HCT116 (cell line): ENCODE measurements around the gene RAB3B. TPM values are rescaled to one million over a fixed set of nuclear protein-coding genes. Genes with fewer than 3 reads are reported as not detected.

Experiments used
- ATAC-seq: fragments of 200-7000 bp; cut with Tn5 transposase; 2 replicates; pipeline ENCODE4 v1.9.1; 2020; ENCODE audit warnings: mild to moderate bottlenecking, moderate library complexity
- BruUV-seq: library from RNA; stranded (reverse); fragments of 400-500 nt; replicated peaks from 2 replicates; lab custom pipeline; 2021; lab: Mats Ljungman, UMichigan
- CTCF ChIA-PET: fragments of 300-600 bp; sonication (Branson Sonifier 250); formaldehyde crosslinking; loops from one replicate; lab custom pipeline; 2021; ENCODE audit warnings: antibody characterized with exemption; lab: Charles Lee
- POLR2A ChIA-PET: fragments of 300-600, 350-600 bp; sonication (Branson Sonifier 250); formaldehyde crosslinking; loops from one replicate; lab custom pipeline; 2021; ENCODE audit warnings: antibody characterized with exemption; lab: Charles Lee
- RAD21 ChIA-PET, 2 experiments: fragments of 300-600 bp; sonication (Branson Sonifier 250); formaldehyde crosslinking; loops; one replicate each; lab custom pipeline; 2023; ENCODE audit warnings: low total read pairs in 2 of 2; ENCODE audit not compliant: uncharacterized antibody in 2 of 2, unreplicated experiment in 2 of 2, low non-redundant PET in 1 of 2; lab: Charles Lee
- DNase-seq: peaks from one replicate; pipeline ENCODE4 v3.0.0-alpha.2; 2010; ENCODE audit warnings: low read depth, low spot score
- H2AFZ ChIP-seq: fragments of 200-600 bp; shearing (Covaris generic), sonication (generic); 2 replicates; pipeline ENCODE4 v1.6.1; 2017; ENCODE audit warnings: low read depth, mixed run types, mixed read lengths, antibody characterized with exemption, low read length; ENCODE audit not compliant: poor library complexity, severe bottlenecking
- H3K27ac ChIP-seq: 2 replicates; pipeline ENCODE4 v1.5.1; 2012; ENCODE audit warnings: low read depth, low read length
- H3K27me3 ChIP-seq: fragments of 200-600 bp; sonication (generic); 2 replicates; pipeline ENCODE4 v1.6.1; 2016; ENCODE audit warnings: mixed run types, low read length, mixed read lengths; ENCODE audit not compliant: insufficient read depth
- H3K36me3 ChIP-seq, 2 experiments: fragments of 200-500 bp in 1 of 2; fragments of 200-600 bp in 1 of 2; sonication (Bioruptor generic) in 1 of 2; sonication (generic) in 1 of 2; 2 replicates each; pipeline versions ENCODE4 v1.5.1 to v1.6.1; 2014 to 2016; ENCODE audit warnings: low read length in 2 of 2, inconsistent platforms in 1 of 2, mixed read lengths in 1 of 2, mixed run types in 1 of 2; ENCODE audit not compliant: insufficient read depth in 2 of 2, control insufficient read depth in 1 of 2
- H3K4me1 ChIP-seq, 2 experiments: fragments of 200-600 bp in 1 of 2; sonication (generic) in 1 of 2; 2 replicates each; pipeline versions ENCODE4 v1.5.1 to v1.6.1; 2012 to 2017; ENCODE audit warnings: low read length in 2 of 2, inconsistent platforms in 1 of 2, mild to moderate bottlenecking in 1 of 2, mixed read lengths in 1 of 2, mixed run types in 1 of 2, moderate library complexity in 1 of 2; ENCODE audit not compliant: insufficient read depth in 2 of 2, control insufficient read depth in 1 of 2
- H3K4me2 ChIP-seq: fragments of 200-600 bp; sonication (generic); 2 replicates; pipeline ENCODE4 v1.6.1; 2017; ENCODE audit warnings: mixed run types, low read length, mixed read lengths
- H3K4me3 ChIP-seq, 2 experiments: fragments of 200-600 bp in 1 of 2; sonication (generic) in 1 of 2; replicated peaks in 1 of 2; 2 replicates each; pipeline ENCODE4 v1.5.1; 2011 to 2016; ENCODE audit warnings: low read length in 2 of 2, control low read depth in 1 of 2, low read depth in 1 of 2, mild to moderate bottlenecking in 1 of 2, mixed read lengths in 1 of 2, mixed run types in 1 of 2
- H3K79me2 ChIP-seq: fragments of 200-600 bp; sonication (generic); 2 replicates; pipeline ENCODE4 v1.6.1; 2017; ENCODE audit warnings: mild to moderate bottlenecking, mixed run types, low read length, moderate library complexity, mixed read lengths; ENCODE audit not compliant: insufficient read depth
- H3K9ac ChIP-seq: fragments of 200-600 bp; sonication (generic); 2 replicates; pipeline ENCODE4 v1.6.1; 2016; ENCODE audit warnings: low read length, mixed read lengths
- H3K9me2 ChIP-seq: fragments of 200-600 bp; sonication (generic), shearing (Covaris generic); 2 replicates; pipeline ENCODE4 v1.6.1; 2017; ENCODE audit warnings: mixed run types, mild to moderate bottlenecking, moderate library complexity; ENCODE audit not compliant: insufficient read depth
- H3K9me3 ChIP-seq, 2 experiments: fragments of 200-500 bp in 1 of 2; fragments of 200-600 bp in 1 of 2; sonication (Bioruptor generic) in 1 of 2; sonication (generic) in 1 of 2; 2 replicates each; pipeline ENCODE4 v1.6.1; 2014 to 2017; ENCODE audit warnings: low read length in 2 of 2, mixed read lengths in 2 of 2, inconsistent platforms in 1 of 2, low read depth in 1 of 2, mild to moderate bottlenecking in 1 of 2, mixed run types in 1 of 2, moderate library complexity in 1 of 2; ENCODE audit not compliant: control insufficient read depth in 1 of 2, insufficient read depth in 1 of 2
- H4K20me1 ChIP-seq: fragments of 200-600 bp; sonication (generic), shearing (Covaris generic); 2 replicates; pipeline ENCODE4 v1.6.1; 2017; ENCODE audit warnings: mixed run types, mild to moderate bottlenecking, moderate library complexity; ENCODE audit not compliant: insufficient read depth
- CEBPB ChIP-seq: IDR thresholded peaks from 2 replicates; pipeline ENCODE4 v1.6.1; 2012; ENCODE audit warnings: low read depth
- EGR1 ChIP-seq: IDR thresholded peaks from 2 replicates; pipeline ENCODE4 v1.6.1; 2012; ENCODE audit warnings: low read depth
- ELF1 ChIP-seq: IDR thresholded peaks from 2 replicates; pipeline ENCODE4 v1.6.1; 2012; ENCODE audit warnings: low read depth, borderline replicate concordance
- EZH2phosphoT487 ChIP-seq: fragments of 200-600 bp; IDR thresholded peaks from 2 replicates; pipeline ENCODE4 v1.6.1; 2018; ENCODE audit warnings: antibody characterized with exemption, borderline replicate concordance
- POLR2A ChIP-seq: IDR thresholded peaks from 2 replicates; pipeline ENCODE4 v1.7.0; 2011; ENCODE audit warnings: borderline replicate concordance; ENCODE audit not compliant: insufficient read depth, insufficient read length; ENCODE audit errors: extremely low read depth
- POLR2AphosphoS5 ChIP-seq: IDR thresholded peaks from 2 replicates; pipeline ENCODE4 v1.6.1; 2011; ENCODE audit warnings: mild to moderate bottlenecking, low read depth, low read length, moderate library complexity
- SIN3A ChIP-seq: IDR thresholded peaks from 2 replicates; pipeline ENCODE4 v1.6.1; 2012; ENCODE audit warnings: low read depth
- TCF7L2 ChIP-seq: IDR thresholded peaks from 2 replicates; pipeline ENCODE4 v1.7.0; 2011; ENCODE audit warnings: borderline replicate concordance, inconsistent platforms; ENCODE audit not compliant: insufficient read depth, insufficient read length; ENCODE audit errors: extremely low read depth
- YY1 ChIP-seq: IDR thresholded peaks from 2 replicates; pipeline ENCODE4 v1.6.1; 2011; ENCODE audit warnings: low read length, low read depth, moderate library complexity, mild to moderate bottlenecking; ENCODE audit not compliant: insufficient replicate concordance; ENCODE audit errors: extremely low read depth
- ZFX ChIP-seq: fragments of 450-650 bp; IDR thresholded peaks from 2 replicates; pipeline ENCODE4 v1.6.1; 2017
- intact Hi-C: fragments of 100-400 bp; cut with micrococcal nuclease; formaldehyde crosslinking; loops from 2 replicates; pipeline ENCODE4 v1.10.0; 2022
- total RNA-seq: library from RNA; stranded (reverse); gene quantifications from one replicate; pipeline ENCODE4 v1.2.1, GENCODE V29; 2021; ENCODE audit not compliant: unreplicated experiment
- TF ChIP-seq, protein P1 (sequence below): IDR thresholded peaks from 2 replicates; pipeline ENCODE4 v1.6.1; 2012; ENCODE audit warnings: low read depth
- TF ChIP-seq, protein P2 (sequence below): IDR thresholded peaks from 2 replicates; pipeline ENCODE4 v1.6.1; 2011; ENCODE audit warnings: mild to moderate bottlenecking, low read length, moderate library complexity; ENCODE audit not compliant: insufficient replicate concordance; ENCODE audit errors: extremely low read depth

The RAB3B gene
- total RNA-seq, 1 experiment from 2014 or later = 15.1 TPM

DNA sequence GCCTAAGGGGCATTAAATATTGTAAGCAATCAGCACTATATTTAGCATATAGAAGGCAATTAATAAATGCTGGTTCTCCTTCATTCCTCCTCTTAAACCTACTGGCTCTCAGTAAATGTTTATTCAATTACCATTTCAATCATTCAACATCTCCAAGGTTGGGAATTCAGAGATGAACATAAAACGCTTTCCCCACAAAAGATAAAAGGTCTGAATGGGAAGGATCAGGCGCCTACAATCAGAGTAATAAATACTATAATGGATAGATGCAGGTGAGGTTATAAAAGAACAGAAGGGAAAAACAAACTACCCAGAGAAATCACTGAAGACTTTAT is 43.5 kb upstream of the RAB3B start:
- BruUV-seq = no TSS peak
- Histone ChIP-seq H3K4me2 (peak overlapping the region; percentile 87), H3K4me3 (peak overlapping the region; percentile 87 to 91), H3K9me3 (no peaks in the 10 kb centered on the region), H3K9ac (peak overlapping the region; percentile 92), H3K79me2 (peaks cover 42% of the 10 kb centered on the region), H3K27ac (peak overlapping the region; percentile 78), H3K27me3 (no peaks in the 10 kb centered on the region), H4K20me1 (no peaks in the 10 kb centered on the region), H3K4me1 (peaks cover 5 to 17% of the 10 kb centered on the region in 2 experiments; a peak in 2 of 4 replicates), H2AFZ (peak overlapping the region; percentile 14), H3K9me2 (no peaks in the 10 kb centered on the region), H3K36me3 (peaks cover 0 to 6% of the 10 kb centered on the region in 2 experiments; a peak in 3 of 4 replicates)
- RAD21 ChIA-PET = no interaction called here
- DNase-seq (no peak), ATAC-seq (no peak)
- CTCF ChIA-PET = no interaction called here
- POLR2A ChIA-PET = interaction anchor here (2.4 kb wide), 1 partner anchor 21 kb away, joined by 9 read pairs; the partner anchor contains the start of gene TXNDC12
- intact Hi-C loops = no loop called here
- TF ChIP-seq EGR1 (0 out of 2 replicates have a peak, but pooled peaks have one; percentile 19), EZH2phosphoT487 (no peak)

DNA sequence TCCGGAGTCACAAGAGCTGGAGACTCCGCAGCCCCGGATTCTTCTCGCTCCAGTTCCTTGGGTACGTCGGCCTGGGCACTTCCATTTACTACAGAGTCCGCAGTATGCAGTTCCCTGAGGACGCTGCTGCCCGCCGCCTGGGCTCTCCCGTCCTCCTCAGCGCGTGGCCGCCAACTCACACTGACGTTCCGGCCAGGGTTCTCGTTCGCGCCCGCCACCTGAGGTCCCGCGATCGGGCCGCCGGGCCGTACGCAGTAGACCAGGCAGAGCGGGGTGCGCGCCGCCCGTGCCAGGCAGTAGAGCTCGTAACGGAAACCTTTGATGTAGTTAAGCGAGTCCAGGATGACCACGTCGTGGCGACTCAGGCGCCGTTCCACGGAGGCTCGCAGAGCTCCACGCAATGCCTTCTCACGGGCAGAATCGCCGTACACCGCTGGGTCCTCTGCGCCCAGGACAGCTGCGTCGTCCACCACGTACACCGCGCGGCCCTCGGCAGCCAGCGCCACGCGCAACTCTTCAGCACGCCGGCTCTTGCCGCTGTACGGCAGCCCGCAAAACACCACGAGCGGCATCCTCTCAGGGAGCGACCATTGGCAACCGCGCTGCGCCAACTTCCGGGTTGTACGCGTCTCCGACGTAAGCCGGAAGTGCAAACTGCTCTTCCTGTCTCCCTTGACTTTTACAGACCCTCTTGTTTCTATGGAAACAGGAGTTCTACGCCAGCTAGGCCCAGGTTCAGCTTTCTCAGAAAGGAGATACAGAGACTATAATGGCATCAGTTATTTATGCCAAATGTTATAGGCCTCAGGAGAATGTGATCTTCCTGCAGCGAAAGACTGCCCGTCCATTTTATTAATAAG is 42.9 kb upstream of the RAB3B start, which contains the start of gene KTI12:
Gene KTI12 (minus strand): TSS at position 621 of the 860 bp plus-strand sequence. CDS start 49 bp downstream, at position 572.
- Histone ChIP-seq H3K9me3 (no peaks in the 10 kb centered on the region), H3K27ac (peak within 1 kb of the TSS; percentile 78), H3K36me3 (peaks cover 0 to 3% of the 10 kb centered on the region in 2 experiments; a peak in 2 of 4 replicates), H3K4me2 (peak within 1 kb of the TSS; percentile 87), H2AFZ (peak within 1 kb of the TSS; percentile 14), H3K9me2 (no peaks in the 10 kb centered on the region), H3K27me3 (no peaks in the 10 kb centered on the region), H3K4me3 (peak within 1 kb of the TSS; percentile 87 to 91), H3K79me2 (peaks cover 42% of the 10 kb centered on the region), H3K9ac (peak within 1 kb of the TSS; percentile 92), H4K20me1 (no peaks in the 10 kb centered on the region), H3K4me1 (peaks cover 5 to 17% of the 10 kb centered on the region in 2 experiments; a peak in 2 of 4 replicates)
- TSS peak; percentile 66 for BruUV-seq
- ChIA-PET CTCF (no interaction called here), POLR2A (interaction anchor here (2.4 kb wide), 1 partner anchor 22 kb away, joined by 9 read pairs; the partner anchor contains the start of gene TXNDC12), RAD21 (no interaction called here)
- ATAC-seq = peak; percentile 96
- DNase-seq = peak; percentile 73
- intact Hi-C loops = no loop called here
- TF ChIP-seq, protein P1, sequence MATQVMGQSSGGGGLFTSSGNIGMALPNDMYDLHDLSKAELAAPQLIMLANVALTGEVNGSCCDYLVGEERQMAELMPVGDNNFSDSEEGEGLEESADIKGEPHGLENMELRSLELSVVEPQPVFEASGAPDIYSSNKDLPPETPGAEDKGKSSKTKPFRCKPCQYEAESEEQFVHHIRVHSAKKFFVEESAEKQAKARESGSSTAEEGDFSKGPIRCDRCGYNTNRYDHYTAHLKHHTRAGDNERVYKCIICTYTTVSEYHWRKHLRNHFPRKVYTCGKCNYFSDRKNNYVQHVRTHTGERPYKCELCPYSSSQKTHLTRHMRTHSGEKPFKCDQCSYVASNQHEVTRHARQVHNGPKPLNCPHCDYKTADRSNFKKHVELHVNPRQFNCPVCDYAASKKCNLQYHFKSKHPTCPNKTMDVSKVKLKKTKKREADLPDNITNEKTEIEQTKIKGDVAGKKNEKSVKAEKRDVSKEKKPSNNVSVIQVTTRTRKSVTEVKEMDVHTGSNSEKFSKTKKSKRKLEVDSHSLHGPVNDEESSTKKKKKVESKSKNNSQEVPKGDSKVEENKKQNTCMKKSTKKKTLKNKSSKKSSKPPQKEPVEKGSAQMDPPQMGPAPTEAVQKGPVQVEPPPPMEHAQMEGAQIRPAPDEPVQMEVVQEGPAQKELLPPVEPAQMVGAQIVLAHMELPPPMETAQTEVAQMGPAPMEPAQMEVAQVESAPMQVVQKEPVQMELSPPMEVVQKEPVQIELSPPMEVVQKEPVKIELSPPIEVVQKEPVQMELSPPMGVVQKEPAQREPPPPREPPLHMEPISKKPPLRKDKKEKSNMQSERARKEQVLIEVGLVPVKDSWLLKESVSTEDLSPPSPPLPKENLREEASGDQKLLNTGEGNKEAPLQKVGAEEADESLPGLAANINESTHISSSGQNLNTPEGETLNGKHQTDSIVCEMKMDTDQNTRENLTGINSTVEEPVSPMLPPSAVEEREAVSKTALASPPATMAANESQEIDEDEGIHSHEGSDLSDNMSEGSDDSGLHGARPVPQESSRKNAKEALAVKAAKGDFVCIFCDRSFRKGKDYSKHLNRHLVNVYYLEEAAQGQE = no peak
- TF ChIP-seq ELF1 (peak; percentile 98), CEBPB (no peak), POLR2AphosphoS5 (peak; percentile 89), ZFX (peak; percentile 61), POLR2A (peak; percentile 64), TCF7L2 (peak; percentile 75), SIN3A (peak; percentile 56), YY1 (peak; percentile 92)
- TF ChIP-seq, protein P2, sequence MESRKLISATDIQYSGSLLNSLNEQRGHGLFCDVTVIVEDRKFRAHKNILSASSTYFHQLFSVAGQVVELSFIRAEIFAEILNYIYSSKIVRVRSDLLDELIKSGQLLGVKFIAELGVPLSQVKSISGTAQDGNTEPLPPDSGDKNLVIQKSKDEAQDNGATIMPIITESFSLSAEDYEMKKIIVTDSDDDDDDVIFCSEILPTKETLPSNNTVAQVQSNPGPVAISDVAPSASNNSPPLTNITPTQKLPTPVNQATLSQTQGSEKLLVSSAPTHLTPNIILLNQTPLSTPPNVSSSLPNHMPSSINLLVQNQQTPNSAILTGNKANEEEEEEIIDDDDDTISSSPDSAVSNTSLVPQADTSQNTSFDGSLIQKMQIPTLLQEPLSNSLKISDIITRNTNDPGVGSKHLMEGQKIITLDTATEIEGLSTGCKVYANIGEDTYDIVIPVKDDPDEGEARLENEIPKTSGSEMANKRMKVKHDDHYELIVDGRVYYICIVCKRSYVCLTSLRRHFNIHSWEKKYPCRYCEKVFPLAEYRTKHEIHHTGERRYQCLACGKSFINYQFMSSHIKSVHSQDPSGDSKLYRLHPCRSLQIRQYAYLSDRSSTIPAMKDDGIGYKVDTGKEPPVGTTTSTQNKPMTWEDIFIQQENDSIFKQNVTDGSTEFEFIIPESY = no peak
